ENCODE measurements around the gene RIPOR2.
"Not testable (repeated sequence)": the region's sequence is repeated elsewhere in the genome, so short reads cannot be mapped to it uniquely, and the experiment has no call there.

Gene RIPOR2

DNA sequence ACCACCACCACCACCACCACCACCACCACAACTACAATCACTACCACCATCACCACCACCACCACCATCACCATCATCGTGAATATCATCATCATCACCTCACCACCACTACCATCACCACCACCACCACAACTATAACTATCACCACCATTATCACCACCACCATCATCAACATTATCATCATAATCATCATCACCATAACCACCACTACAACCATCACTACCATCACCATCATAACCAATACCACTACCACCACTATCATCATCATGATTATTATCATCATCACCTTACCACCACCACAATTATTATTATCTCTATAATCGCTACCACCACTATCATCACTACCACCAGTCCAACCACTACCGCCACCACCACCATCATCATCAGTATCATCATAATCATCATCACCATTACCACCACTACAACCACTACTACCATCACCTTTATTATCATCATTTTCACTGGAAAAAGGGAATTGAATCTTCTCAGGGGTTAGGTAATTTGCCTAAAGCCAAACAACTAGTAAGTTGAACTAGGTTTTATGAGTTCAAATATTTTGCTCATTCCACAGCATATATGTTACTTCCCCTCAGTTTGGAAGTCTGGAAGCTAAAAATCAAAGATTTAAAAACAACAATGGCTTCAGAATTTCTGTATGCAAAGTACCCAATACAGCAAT, 8.3 kb downstream of the RIPOR2 start:
- Histone ChIP-seq H3K9ac (ENCODE audit: low read depth in 1 of 2, low read length in 2 of 2) (no peak overlapping the region), H3K27ac (ENCODE audit: low read depth in 2 of 2, low read length in 2 of 2) (no peak overlapping the region), H3K27me3 (ENCODE audit: control insufficient read depth in 2 of 2, insufficient read depth in 2 of 2, low read length in 2 of 2) (no peaks in the 10 kb centered on the region), H3K4me3 (ENCODE audit: low read length in 2 of 2) (no peak overlapping the region), H3K9me3 (ENCODE audit: control insufficient read depth in 2 of 2, low read length in 2 of 2) (no peaks in the 10 kb centered on the region), H3K36me3 (ENCODE audit: control insufficient read depth in 2 of 2, insufficient read depth in 2 of 2, low read length in 2 of 2) (no peaks in the 10 kb centered on the region), H3K4me1 (ENCODE audit: control insufficient read depth in 2 of 2, insufficient read depth in 2 of 2, low read length in 2 of 2) (no peaks in the 10 kb centered on the region)

DNA sequence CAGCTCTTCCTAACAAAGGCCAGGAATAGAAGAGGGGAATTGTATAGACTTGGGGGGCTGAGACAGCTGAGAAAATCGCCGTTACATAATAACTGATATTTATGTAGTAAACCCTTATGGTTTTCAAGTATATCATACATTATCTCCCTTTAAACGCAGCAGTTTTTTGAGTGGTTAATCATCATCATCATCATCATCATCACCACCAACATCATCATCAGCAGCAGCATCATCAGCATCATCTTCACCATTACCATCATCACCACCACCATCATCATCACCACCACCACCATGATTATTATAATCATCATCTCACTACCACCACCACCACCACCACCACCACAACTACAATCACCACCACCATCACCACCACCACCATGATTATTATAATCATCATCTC, 9.1 kb downstream of the RIPOR2 start:
- not testable (repeated sequence) for H3K4me1 ChIP-seq (ENCODE audit: control insufficient read depth in 2 of 2, insufficient read depth in 2 of 2, low read length in 2 of 2); H3K36me3 ChIP-seq (ENCODE audit: control insufficient read depth in 2 of 2, insufficient read depth in 2 of 2, low read length in 2 of 2); H3K27me3 ChIP-seq (ENCODE audit: control insufficient read depth in 2 of 2, insufficient read depth in 2 of 2, low read length in 2 of 2); H3K9me3 ChIP-seq (ENCODE audit: control insufficient read depth in 2 of 2, low read length in 2 of 2); H3K9ac ChIP-seq (ENCODE audit: low read depth in 1 of 2, low read length in 2 of 2); H3K4me3 ChIP-seq (ENCODE audit: low read length in 2 of 2); H3K27ac ChIP-seq (ENCODE audit: low read depth in 2 of 2, low read length in 2 of 2)

DNA sequence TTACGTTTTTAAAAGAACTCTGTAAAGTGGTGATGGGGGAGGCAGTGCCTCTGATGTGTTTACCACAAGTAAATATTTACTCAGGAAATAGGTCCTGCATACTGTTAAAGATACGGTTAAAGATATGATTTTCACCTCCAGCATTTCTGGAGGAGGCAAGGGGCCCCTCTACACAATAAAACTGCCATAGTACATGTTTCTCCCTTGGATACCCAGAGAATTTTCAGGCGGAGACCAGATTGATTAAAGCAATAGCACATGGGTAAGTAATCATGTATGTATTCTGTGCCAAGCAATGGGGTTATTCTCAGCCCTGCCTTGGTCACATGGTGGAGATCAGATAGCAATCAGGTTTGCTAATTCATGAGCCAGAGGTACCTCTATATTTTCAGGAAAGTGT, 9.6 kb downstream of the RIPOR2 start:
- no peak overlapping the region for H3K4me3 ChIP-seq (ENCODE audit: low read length in 2 of 2)
- H3K36me3 ChIP-seq (ENCODE audit: control insufficient read depth in 2 of 2, insufficient read depth in 2 of 2, low read length in 2 of 2), result no peaks in the 10 kb centered on the region
- no peak overlapping the region for H3K27ac ChIP-seq (ENCODE audit: low read depth in 2 of 2, low read length in 2 of 2)
- no peaks in the 10 kb centered on the region for H3K27me3 ChIP-seq (ENCODE audit: control insufficient read depth in 2 of 2, insufficient read depth in 2 of 2, low read length in 2 of 2)
- no peaks in the 10 kb centered on the region for H3K9me3 ChIP-seq (ENCODE audit: control insufficient read depth in 2 of 2, low read length in 2 of 2)
- no peaks in the 10 kb centered on the region for H3K4me1 ChIP-seq (ENCODE audit: control insufficient read depth in 2 of 2, insufficient read depth in 2 of 2, low read length in 2 of 2)
- H3K9ac ChIP-seq (ENCODE audit: low read depth in 1 of 2, low read length in 2 of 2), result no peak overlapping the region

DNA sequence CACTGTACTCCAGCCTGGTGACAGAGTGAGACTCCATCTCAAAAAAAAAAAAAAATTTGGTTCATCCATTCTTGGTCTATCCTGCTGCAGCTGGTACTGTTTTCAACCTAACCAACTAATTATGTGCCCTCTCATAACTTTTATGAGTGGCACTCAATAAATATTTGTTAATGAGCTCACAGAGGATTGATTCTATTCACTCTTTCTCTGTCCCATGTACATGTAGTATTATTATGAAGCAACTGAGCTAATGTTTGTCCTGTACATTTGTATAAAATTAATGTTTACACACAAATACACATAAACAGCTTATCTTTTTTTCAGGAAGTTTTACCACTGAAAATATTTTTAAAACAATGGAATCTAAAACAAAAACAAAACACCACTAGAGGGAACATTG, 10.1 kb downstream of the RIPOR2 start:
- no peak overlapping the region for H3K27ac ChIP-seq (ENCODE audit: low read depth in 2 of 2, low read length in 2 of 2)
- no peaks in the 10 kb centered on the region for H3K27me3 ChIP-seq (ENCODE audit: control insufficient read depth in 2 of 2, insufficient read depth in 2 of 2, low read length in 2 of 2)

DNA sequence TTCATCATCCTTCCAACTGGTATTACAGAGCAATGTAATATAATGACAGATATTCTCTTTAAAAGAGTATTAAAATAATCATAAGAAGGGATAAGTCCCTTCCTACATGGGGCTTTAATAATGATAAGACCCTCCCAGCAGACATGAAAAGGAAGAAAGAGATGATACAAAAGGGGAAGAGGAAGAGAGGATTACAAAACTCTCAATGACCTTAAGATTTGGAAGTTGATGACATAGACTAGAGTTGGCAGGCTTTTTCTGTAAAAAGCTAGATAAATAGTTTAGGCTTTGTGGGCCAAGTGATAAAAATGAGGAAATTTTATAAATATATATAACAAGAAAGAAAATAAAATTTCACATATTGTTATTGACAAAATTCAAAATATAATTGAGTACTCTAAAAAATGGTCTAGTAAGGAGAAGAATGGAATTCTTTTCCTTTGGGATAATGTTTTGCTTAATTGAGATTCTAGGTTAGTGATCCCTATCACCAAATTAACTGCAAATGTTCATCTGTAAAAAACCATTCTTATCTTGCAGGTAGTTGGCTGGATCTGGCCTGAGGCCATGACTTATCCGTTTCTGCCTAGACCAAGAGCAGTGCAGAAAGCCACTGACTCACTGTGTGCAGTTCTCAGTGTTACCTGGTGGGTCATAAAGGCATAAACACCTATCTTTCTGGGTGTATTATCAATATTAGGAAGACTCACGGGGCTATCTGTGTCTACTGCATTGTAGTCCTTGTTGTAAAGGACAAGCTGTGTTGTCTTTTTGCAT, 11.0 kb downstream of the RIPOR2 start:
- H3K36me3 ChIP-seq (ENCODE audit: control insufficient read depth in 2 of 2, insufficient read depth in 2 of 2, low read length in 2 of 2), result no peaks in the 10 kb centered on the region
- H3K4me3 ChIP-seq (ENCODE audit: low read length in 2 of 2), result no peak overlapping the region
- H3K27ac ChIP-seq (ENCODE audit: low read depth in 2 of 2, low read length in 2 of 2), result no peak overlapping the region
- H3K9ac ChIP-seq (ENCODE audit: low read depth in 1 of 2, low read length in 2 of 2), result no peak overlapping the region
- no peaks in the 10 kb centered on the region for H3K4me1 ChIP-seq (ENCODE audit: control insufficient read depth in 2 of 2, insufficient read depth in 2 of 2, low read length in 2 of 2)
- H3K9me3 ChIP-seq (ENCODE audit: control insufficient read depth in 2 of 2, low read length in 2 of 2), result no peaks in the 10 kb centered on the region
- H3K27me3 ChIP-seq (ENCODE audit: control insufficient read depth in 2 of 2, insufficient read depth in 2 of 2, low read length in 2 of 2), result no peaks in the 10 kb centered on the region

More for the DNA sequence above, 10.1 kb downstream of the RIPOR2 start:
- Histone ChIP-seq H3K4me3 (ENCODE audit: low read length in 2 of 2) (no peak overlapping the region), H3K4me1 (ENCODE audit: control insufficient read depth in 2 of 2, insufficient read depth in 2 of 2, low read length in 2 of 2) (no peaks in the 10 kb centered on the region), H3K9me3 (ENCODE audit: control insufficient read depth in 2 of 2, low read length in 2 of 2) (no peaks in the 10 kb centered on the region), H3K9ac (ENCODE audit: low read depth in 1 of 2, low read length in 2 of 2) (no peak overlapping the region), H3K36me3 (ENCODE audit: control insufficient read depth in 2 of 2, insufficient read depth in 2 of 2, low read length in 2 of 2) (no peaks in the 10 kb centered on the region)

DNA sequence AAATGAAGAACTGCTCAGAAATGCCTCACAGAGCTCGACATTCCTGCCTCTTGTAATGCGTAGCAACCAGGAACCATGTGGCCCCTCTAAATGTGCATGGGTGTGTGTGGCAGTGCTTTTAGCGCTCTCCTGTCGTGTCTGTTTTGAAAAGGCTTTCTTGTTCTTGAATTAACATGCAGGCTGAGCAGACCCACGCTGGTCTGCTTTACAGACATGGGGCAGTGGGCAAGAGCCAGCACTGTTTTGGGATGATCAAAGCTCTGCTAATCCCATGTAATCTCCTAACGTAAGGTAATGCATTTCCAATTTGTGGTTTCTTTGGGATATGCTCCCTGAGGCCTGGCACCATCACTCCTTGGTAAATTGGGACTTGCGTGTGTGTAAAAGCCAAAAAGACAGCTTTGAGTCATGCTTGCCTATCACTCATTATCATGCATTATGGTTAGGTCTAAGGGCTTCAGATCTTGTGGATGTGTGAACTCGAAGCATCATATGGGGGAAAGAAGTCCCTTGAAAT, 11.8 kb downstream of the RIPOR2 start:
- H3K4me1 ChIP-seq (ENCODE audit: control insufficient read depth in 2 of 2, insufficient read depth in 2 of 2, low read length in 2 of 2), result no peaks in the 10 kb centered on the region
- H3K27me3 ChIP-seq (ENCODE audit: control insufficient read depth in 2 of 2, insufficient read depth in 2 of 2, low read length in 2 of 2), result no peaks in the 10 kb centered on the region
- H3K4me3 ChIP-seq (ENCODE audit: low read length in 2 of 2), result no peak overlapping the region
- H3K27ac ChIP-seq (ENCODE audit: low read depth in 2 of 2, low read length in 2 of 2), result no peak overlapping the region
- no peak overlapping the region for H3K9ac ChIP-seq (ENCODE audit: low read depth in 1 of 2, low read length in 2 of 2)
- H3K9me3 ChIP-seq (ENCODE audit: control insufficient read depth in 2 of 2, low read length in 2 of 2), result no peaks in the 10 kb centered on the region
- no peaks in the 10 kb centered on the region for H3K36me3 ChIP-seq (ENCODE audit: control insufficient read depth in 2 of 2, insufficient read depth in 2 of 2, low read length in 2 of 2)

DNA sequence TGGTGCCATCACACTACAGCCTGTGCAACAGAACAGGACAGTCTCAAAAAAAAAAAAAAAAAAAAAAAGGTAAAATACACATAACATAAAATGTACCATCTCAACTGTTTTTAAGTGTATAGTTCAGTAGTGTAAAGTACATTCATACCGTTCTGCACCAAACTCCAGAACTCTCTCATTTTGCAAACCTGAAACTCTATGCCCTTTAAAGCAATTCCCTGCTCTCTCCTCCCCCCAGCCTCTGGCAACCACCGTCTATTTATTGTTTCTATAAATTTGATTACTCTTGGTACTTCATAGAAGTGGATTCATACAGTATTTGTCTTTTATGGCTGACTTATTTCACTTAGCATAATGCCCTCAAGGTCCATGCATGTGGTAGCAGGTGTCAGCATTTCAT, 12.9 kb downstream of the RIPOR2 start:
- Histone ChIP-seq H3K9me3 (ENCODE audit: control insufficient read depth in 2 of 2, low read length in 2 of 2) (no peaks in the 10 kb centered on the region), H3K36me3 (ENCODE audit: control insufficient read depth in 2 of 2, insufficient read depth in 2 of 2, low read length in 2 of 2) (no peaks in the 10 kb centered on the region), H3K27me3 (ENCODE audit: control insufficient read depth in 2 of 2, insufficient read depth in 2 of 2, low read length in 2 of 2) (no peaks in the 10 kb centered on the region), H3K9ac (ENCODE audit: low read depth in 1 of 2, low read length in 2 of 2) (no peak overlapping the region), H3K27ac (ENCODE audit: low read depth in 2 of 2, low read length in 2 of 2) (no peak overlapping the region), H3K4me3 (ENCODE audit: low read length in 2 of 2) (no peak overlapping the region), H3K4me1 (ENCODE audit: control insufficient read depth in 2 of 2, insufficient read depth in 2 of 2, low read length in 2 of 2) (no peaks in the 10 kb centered on the region)

DNA sequence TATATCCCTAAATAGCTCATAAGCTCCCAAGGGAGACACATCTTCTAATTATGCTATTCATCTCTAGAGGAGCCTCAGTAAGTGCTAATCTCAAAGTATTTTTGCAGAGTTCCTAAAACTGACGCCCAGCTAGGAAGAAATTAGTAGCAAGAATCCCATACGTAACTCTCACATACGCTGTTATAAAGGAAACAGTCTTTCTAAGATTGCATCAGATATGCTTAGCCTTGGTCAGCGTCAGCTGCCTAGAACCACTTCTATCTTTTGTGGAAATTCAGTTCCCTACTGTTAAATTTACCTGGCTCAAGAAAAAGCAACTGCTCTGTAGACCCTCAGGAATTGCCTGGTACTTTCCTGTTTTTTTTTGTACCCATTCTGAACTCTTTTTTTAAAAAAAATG, 13.6 kb downstream of the RIPOR2 start:
- no peak overlapping the region for H3K9ac ChIP-seq (ENCODE audit: low read depth in 1 of 2, low read length in 2 of 2)
- no peak overlapping the region for H3K4me3 ChIP-seq (ENCODE audit: low read length in 2 of 2)
- H3K9me3 ChIP-seq (ENCODE audit: control insufficient read depth in 2 of 2, low read length in 2 of 2), result no peaks in the 10 kb centered on the region
- no peaks in the 10 kb centered on the region for H3K27me3 ChIP-seq (ENCODE audit: control insufficient read depth in 2 of 2, insufficient read depth in 2 of 2, low read length in 2 of 2)
- H3K36me3 ChIP-seq (ENCODE audit: control insufficient read depth in 2 of 2, insufficient read depth in 2 of 2, low read length in 2 of 2), result no peaks in the 10 kb centered on the region
- H3K27ac ChIP-seq (ENCODE audit: low read depth in 2 of 2, low read length in 2 of 2), result no peak overlapping the region
- H3K4me1 ChIP-seq (ENCODE audit: control insufficient read depth in 2 of 2, insufficient read depth in 2 of 2, low read length in 2 of 2), result no peaks in the 10 kb centered on the region

DNA sequence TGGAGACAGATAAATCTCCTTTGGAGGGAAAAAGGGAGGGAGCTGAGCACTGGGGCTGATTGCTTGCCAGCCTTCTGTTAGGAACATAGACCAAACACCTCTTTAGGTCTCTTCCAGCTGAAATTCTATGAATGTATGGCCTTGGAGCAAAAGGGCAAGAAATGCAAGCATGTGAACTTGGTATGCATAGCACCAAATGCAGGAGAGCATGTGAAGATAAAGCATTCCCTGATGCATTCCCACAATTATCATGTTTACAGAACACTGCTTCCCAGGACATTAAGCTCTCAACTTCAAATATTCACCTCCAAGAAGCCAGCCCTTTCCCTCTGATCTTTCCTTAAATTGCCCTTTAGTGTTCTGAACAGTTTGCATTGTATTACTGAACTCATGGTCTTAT, 15.6 kb downstream of the RIPOR2 start:
- Histone ChIP-seq H3K27me3 (ENCODE audit: control insufficient read depth in 2 of 2, insufficient read depth in 2 of 2, low read length in 2 of 2) (no peaks in the 10 kb centered on the region), H3K36me3 (ENCODE audit: control insufficient read depth in 2 of 2, insufficient read depth in 2 of 2, low read length in 2 of 2) (no peaks in the 10 kb centered on the region), H3K9ac (ENCODE audit: low read depth in 1 of 2, low read length in 2 of 2) (no peak overlapping the region), H3K4me1 (ENCODE audit: control insufficient read depth in 2 of 2, insufficient read depth in 2 of 2, low read length in 2 of 2) (peaks cover 0 to 2% of the 10 kb centered on the region in 2 donors), H3K27ac (ENCODE audit: low read depth in 2 of 2, low read length in 2 of 2) (no peak overlapping the region), H3K9me3 (ENCODE audit: control insufficient read depth in 2 of 2, low read length in 2 of 2) (no peaks in the 10 kb centered on the region), H3K4me3 (ENCODE audit: low read length in 2 of 2) (no peak overlapping the region)

DNA sequence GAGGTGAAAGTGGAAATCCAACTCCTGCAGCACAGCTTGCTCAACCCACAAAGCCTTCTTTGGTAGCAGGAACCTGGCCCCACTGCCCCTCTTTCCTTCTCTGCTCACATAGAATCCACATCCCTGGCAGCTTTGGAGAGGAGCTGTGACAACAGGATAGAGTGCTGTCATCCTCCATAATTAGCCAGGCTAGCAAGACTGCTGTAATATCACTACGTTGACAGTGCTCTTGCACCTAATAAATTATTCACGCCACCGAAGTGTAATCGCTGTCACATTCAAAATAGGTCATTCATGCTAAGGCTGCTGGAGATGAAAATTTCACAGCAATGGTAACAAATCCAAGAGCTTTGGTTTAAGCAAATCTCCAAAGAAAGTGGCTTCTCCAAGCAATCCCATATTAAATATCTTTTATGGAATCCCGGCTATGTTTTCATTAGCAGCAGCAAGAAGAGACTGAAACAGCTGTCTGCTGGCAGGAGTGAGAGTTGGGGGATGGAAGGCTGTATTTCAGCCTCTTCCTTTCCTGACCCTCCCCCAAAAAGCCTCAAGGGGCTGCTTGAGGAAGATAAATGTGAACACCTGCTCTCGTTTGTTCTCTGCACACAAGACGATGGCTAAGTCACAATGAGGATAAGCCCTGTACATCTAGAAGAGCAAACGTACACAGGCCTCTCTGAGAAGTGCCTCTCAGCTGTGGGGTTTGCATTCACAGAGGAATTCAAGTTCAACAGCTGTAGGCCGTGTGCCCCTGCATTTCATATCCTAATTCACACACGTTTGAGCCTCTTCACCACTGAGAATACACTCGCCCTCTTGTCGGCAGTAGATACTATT, 16.5 kb downstream of the RIPOR2 start:
- Histone ChIP-seq H3K4me1 (ENCODE audit: control insufficient read depth in 2 of 2, insufficient read depth in 2 of 2, low read length in 2 of 2) (peaks cover 0 to 2% of the 10 kb centered on the region in 2 donors), H3K4me3 (ENCODE audit: low read length in 2 of 2) (no peak overlapping the region), H3K9me3 (ENCODE audit: control insufficient read depth in 2 of 2, low read length in 2 of 2) (no peaks in the 10 kb centered on the region), H3K36me3 (ENCODE audit: control insufficient read depth in 2 of 2, insufficient read depth in 2 of 2, low read length in 2 of 2) (no peaks in the 10 kb centered on the region), H3K9ac (ENCODE audit: low read depth in 1 of 2, low read length in 2 of 2) (no peak overlapping the region), H3K27ac (ENCODE audit: low read depth in 2 of 2, low read length in 2 of 2) (no peak overlapping the region), H3K27me3 (ENCODE audit: control insufficient read depth in 2 of 2, insufficient read depth in 2 of 2, low read length in 2 of 2) (no peaks in the 10 kb centered on the region)

Measured in mucosa of rectum (tissue), 2 donors.